ENCODE measurements around the gene RAPGEF3. TPM values are rescaled to one million over a fixed set of nuclear protein-coding genes. Genes with fewer than 3 reads are reported as not detected.

The RAPGEF3 gene
- polyA plus RNA-seq (ENCODE audit: insufficient read depth in 1 of 5, insufficient read length in 5 of 5, low replicate concordance in 1 of 5) = 10 to 100 TPM; 11.2 to 20.3 (median 16.1) TPM
- long read RNA-seq, donor 1, partial matches to known transcripts = 13 of 13 reads
- long read RNA-seq, donor 1, other reads (novel, unspliced or antisense) = 0 of 13 reads
- long read RNA-seq, donor 2 = 0 reads
- long read RNA-seq, donor 3, partial matches to known transcripts = 28 of 29 reads
- long read RNA-seq, donor 3, other reads (novel, unspliced or antisense) = 0 of 29 reads
- long read RNA-seq, donor 4, partial matches to known transcripts = 0 of 2 reads
- long read RNA-seq, donor 4, other reads (novel, unspliced or antisense) = 0 of 2 reads
- long read RNA-seq, donor 5 = 0 reads
- long read RNA-seq, donor 6, partial matches to known transcripts = 0 of 2 reads
- long read RNA-seq, donor 6, other reads (novel, unspliced or antisense) = 0 of 2 reads
- long read RNA-seq, donor 7, partial matches to known transcripts = 13 of 15 reads
- long read RNA-seq, donor 7, other reads (novel, unspliced or antisense) = 0 of 15 reads
- long read RNA-seq, donor 8 = 0 reads

GRCh38 chr12:47758834-47759690 lies at the start of gene RAPGEF3:
Gene RAPGEF3 (minus strand): TSS chr12:47758880. CDS start chr12:47758556, 324 bp downstream.
- peak; percentile 79 to 81 for DNase-seq

- DNase-seq = no peak
Observed at GRCh38 chr12:47808050-47808449, 49.4 kb upstream of the RAPGEF3 start.

- DNase-seq = no peak
Observed at GRCh38 chr12:47807338-47807737, 48.7 kb upstream of the RAPGEF3 start.

GRCh38 chr12:47805417-47805816 lies 46.7 kb upstream of the RAPGEF3 start:
- DNase-seq = no peak

- no peak for DNase-seq
Observed at GRCh38 chr12:47804171-47804570, 45.5 kb upstream of the RAPGEF3 start.

- no peak for DNase-seq
Observed at GRCh38 chr12:47803191-47803875, 44.7 kb upstream of the RAPGEF3 start.

- DNase-seq = no peak
Observed at GRCh38 chr12:47802312-47802711, 43.6 kb upstream of the RAPGEF3 start.

- DNase-seq = no peak
Observed at GRCh38 chr12:47801904-47802246, 43.2 kb upstream of the RAPGEF3 start.

GRCh38 chr12:47801170-47801903 lies 42.7 kb upstream of the RAPGEF3 start:
- no peak for DNase-seq

- no peak for DNase-seq
Observed at GRCh38 chr12:47800582-47800981, 41.9 kb upstream of the RAPGEF3 start.

GRCh38 chr12:47799357-47799955 lies 40.8 kb upstream of the RAPGEF3 start:
- DNase-seq = no peak

GRCh38 chr12:47798382-47798948 lies 39.8 kb upstream of the RAPGEF3 start:
- DNase-seq = no peak

- no peak for DNase-seq
Observed at GRCh38 chr12:47797441-47797840, 38.8 kb upstream of the RAPGEF3 start.

GRCh38 chr12:47795814-47796411 lies 37.2 kb upstream of the RAPGEF3 start:
- no peak for DNase-seq

GRCh38 chr12:47795121-47795813 lies 36.6 kb upstream of the RAPGEF3 start:
- no peak for DNase-seq

GRCh38 chr12:47794679-47795078 lies 36.0 kb upstream of the RAPGEF3 start:
- no peak for DNase-seq

- no peak for DNase-seq
Observed at GRCh38 chr12:47793015-47793681, 34.5 kb upstream of the RAPGEF3 start.

- DNase-seq = no peak
Observed at GRCh38 chr12:47791874-47792273, 33.2 kb upstream of the RAPGEF3 start.

GRCh38 chr12:47791351-47791746 lies 32.7 kb upstream of the RAPGEF3 start:
- no peak for DNase-seq
